HEK293 (cell line): ENCODE results near the gene COMMD7.

ENCODE experiments used
- CTCF ChIP-seq: fragments of 450-650 bp; formaldehyde crosslinking; IDR thresholded peaks from 2 replicates; pipeline ENCODE4 v1.5.1; 2016; ENCODE audit warnings: missing biosample characterization, missing genetic modification characterization
- REST ChIP-seq: fragments of 450-650 bp; formaldehyde crosslinking; IDR thresholded peaks from 2 replicates; pipeline ENCODE4 v1.5.1; 2016; ENCODE audit warnings: missing biosample characterization, missing genetic modification characterization
- ZBTB10 ChIP-seq: fragments of 450-650 bp; formaldehyde crosslinking; IDR thresholded peaks from 2 replicates; pipeline ENCODE4 v1.5.1; 2016; ENCODE audit warnings: missing biosample characterization, missing genetic modification characterization
- ZFP41 ChIP-seq: fragments of 450-650 bp; formaldehyde crosslinking; IDR thresholded peaks from 2 replicates; pipeline ENCODE4 v1.5.1; 2016; ENCODE audit warnings: missing biosample characterization, missing genetic modification characterization, borderline replicate concordance
- ZNF221 ChIP-seq: fragments of 450-650 bp; formaldehyde crosslinking; IDR thresholded peaks from 2 replicates; pipeline ENCODE4 v1.5.1; 2017; ENCODE audit warnings: missing biosample characterization, missing genetic modification characterization, borderline replicate concordance
- ZNF510 ChIP-seq: fragments of 450-650 bp; formaldehyde crosslinking; IDR thresholded peaks from 2 replicates; pipeline ENCODE4 v1.5.1; 2018; ENCODE audit warnings: mild to moderate bottlenecking, missing genetic modification characterization, missing biosample characterization; ENCODE audit not compliant: insufficient replicate concordance
- ZNF549 ChIP-seq: fragments of 450-650 bp; IDR thresholded peaks from 2 replicates; pipeline ENCODE4 v1.5.1; 2018; ENCODE audit warnings: missing biosample characterization, missing genetic modification characterization, mild to moderate bottlenecking, inconsistent platforms, moderate library complexity
- ZNF610 ChIP-seq: fragments of 450-650 bp; formaldehyde crosslinking; IDR thresholded peaks from 2 replicates; pipeline ENCODE4 v1.5.1; 2016; ENCODE audit warnings: missing biosample characterization, missing genetic modification characterization, borderline replicate concordance
- ZNF623 ChIP-seq: fragments of 450-650 bp; formaldehyde crosslinking; IDR thresholded peaks from 2 replicates; pipeline ENCODE4 v1.5.1; 2016; ENCODE audit warnings: missing biosample characterization, missing genetic modification characterization

- TF ChIP-seq ZFP41 (tag by site-specific recombination) (no peak), ZNF549 (tag by site-specific recombination) (no peak), CTCF (tag by site-specific recombination) (no peak), ZBTB10 (tag by site-specific recombination) (no peak), ZNF610 (tag by site-specific recombination) (no peak), ZNF510 (tag by site-specific recombination) (no peak), ZNF221 (tag by site-specific recombination) (no peak), ZNF623 (tag by site-specific recombination) (no peak), REST (tag by site-specific recombination) (no peak)
These were observed 79.1 kb downstream of the COMMD7 start for GRCh38 chr20:32664012-32664677.
